CD4-positive, alpha-beta memory T cell (primary cell): Measurements from ENCODE around the gene SLC35F3. TPM values are rescaled to one million over a fixed set of nuclear protein-coding genes. Genes with fewer than 3 reads are reported as not detected.
A peak's percentile ranks its signal among the peaks of the same experiment; 100 is the strongest.
"Not testable (repeated sequence)": the region's sequence is repeated elsewhere in the genome, so short reads cannot be mapped to it uniquely, and the experiment has no call there.

Source experiments
- CTCF ChIA-PET: fragments of 350-600 bp; sonication (Branson Sonifier 250); formaldehyde crosslinking; loops from one replicate; lab custom pipeline; 2021; ENCODE audit warnings: inconsistent platforms; ENCODE audit not compliant: partially characterized antibody; lab: Charles Lee
- POLR2A ChIA-PET: fragments of 350-600 bp; sonication (Branson Sonifier 250); formaldehyde crosslinking; loops from one replicate; lab custom pipeline; 2021; ENCODE audit not compliant: partially characterized antibody; lab: Charles Lee
- DNase-seq, 5 donors: peaks; one replicate each; pipeline versions ENCODE4 v3.0.0 to v3.0.0-alpha.2; 2020 to 2022; ENCODE audit warnings: mixed read lengths in 1 of 5
- H3K27ac ChIP-seq: one replicate; pipeline ENCODE4 v1.7.0; 2013; ENCODE audit warnings: low read depth, low read length
- H3K27me3 ChIP-seq: 2 replicates; pipeline ENCODE4 v1.7.0; 2013; ENCODE audit warnings: mild to moderate bottlenecking, low read length, moderate library complexity; ENCODE audit not compliant: insufficient read depth
- H3K36me3 ChIP-seq: 2 replicates; pipeline ENCODE4 v1.7.0; 2013; ENCODE audit warnings: mild to moderate bottlenecking, low read length, moderate library complexity; ENCODE audit not compliant: insufficient read depth
- H3K4me1 ChIP-seq: 2 replicates; pipeline ENCODE4 v1.7.0; 2013; ENCODE audit warnings: mild to moderate bottlenecking, low read length, moderate library complexity; ENCODE audit not compliant: insufficient read depth
- H3K4me3 ChIP-seq, 2 donors: one replicate each; pipeline ENCODE4 v1.7.0; 2013; ENCODE audit warnings: low read length in 2 of 2, mild to moderate bottlenecking in 1 of 2
- H3K9me3 ChIP-seq, 2 donors: one replicate each; pipeline ENCODE4 v1.7.0; 2013; ENCODE audit warnings: low read length in 2 of 2, control low read depth in 1 of 2; ENCODE audit not compliant: control insufficient read depth in 1 of 2
- H3K27ac Mint-ChIP-seq, 7 donors: one replicate each; pipeline ENCODE4 v1.8.0; 2020 to 2021; ENCODE audit warnings: mixed read lengths in 7 of 7, mild to moderate bottlenecking in 6 of 7, inconsistent platforms in 3 of 7, moderate library complexity in 3 of 7
- H3K27me3 Mint-ChIP-seq, 2 donors: one replicate each; pipeline ENCODE4 v1.8.0; 2020 to 2021; ENCODE audit warnings: mixed read lengths in 2 of 2
- H3K36me3 Mint-ChIP-seq, 2 donors: one replicate each; pipeline ENCODE4 v1.8.0; 2020 to 2021; ENCODE audit warnings: mixed read lengths in 2 of 2, inconsistent platforms in 1 of 2, mild to moderate bottlenecking in 1 of 2
- H3K4me1 Mint-ChIP-seq, 4 donors: one replicate each; pipeline ENCODE4 v1.8.0; 2020 to 2021; ENCODE audit warnings: mixed read lengths in 4 of 4, mild to moderate bottlenecking in 1 of 4
- H3K4me3 Mint-ChIP-seq, 8 donors: one replicate each; pipeline ENCODE4 v1.8.0; 2020 to 2021; ENCODE audit warnings: mixed read lengths in 8 of 8, mild to moderate bottlenecking in 7 of 8, moderate library complexity in 6 of 8, inconsistent platforms in 3 of 8
- H3K9me3 Mint-ChIP-seq, 8 donors: one replicate each; pipeline ENCODE4 v1.8.0; 2020 to 2021; ENCODE audit warnings: mixed read lengths in 8 of 8, mild to moderate bottlenecking in 5 of 8, inconsistent platforms in 3 of 8, moderate library complexity in 1 of 8
- intact Hi-C: fragments of 100-400 bp; cut with micrococcal nuclease; formaldehyde crosslinking; loops from one replicate; pipeline ENCODE4 v1.15.1; 2023
- polyA plus RNA-seq, 2 donors: library from polyadenylated mRNA; unstranded; fragments of 300-500 nt; fragmentation: Illumina TruSeq; gene quantifications; one replicate each; pipeline ENCODE4 v1.2.3, GENCODE V29; 2021
- total RNA-seq, 2 experiments: library from RNA; stranded (reverse); gene quantifications; one replicate each; pipeline ENCODE4 v1.2.3, GENCODE V29; 2021

SLC35F3 gene
- total and polyA plus RNA-seq, 4 experiments from 2014 or later: 0.12 to 0.84 TPM; not detected in 2

GRCh38 chr1:234348964-234349363 lies 444.5 kb downstream of the SLC35F3 start:
- Mint-ChIP-seq H3K4me1 (no peaks in the 10 kb centered on the region), H3K36me3 (no peaks in the 10 kb centered on the region), H3K4me3 (no peak overlapping the region), H3K27ac (no peak overlapping the region), H3K27me3 (peaks cover 5 to 6% of the 10 kb centered on the region in 2 donors), H3K9me3 (peaks cover 0 to 5% (median 0%) of the 10 kb centered on the region in 8 donors)
- Histone ChIP-seq H3K4me3 (no peak overlapping the region), H3K27me3 (no peaks in the 10 kb centered on the region), H3K36me3 (no peaks in the 10 kb centered on the region), H3K4me1 (no peaks in the 10 kb centered on the region), H3K27ac (no peak overlapping the region), H3K9me3 (no peaks in the 10 kb centered on the region)
- intact Hi-C loops: no loop called here
- ChIA-PET POLR2A (no interaction called here), CTCF (interaction anchor here (1.4 kb wide), 1 partner anchor 26 kb away, joined by 3 read pairs; no protein-coding TSS in a partner anchor)
- no peak for DNase-seq

GRCh38 chr1:234355782-234356510 lies 451.5 kb downstream of the SLC35F3 start:
- H3K4me3 Mint-ChIP-seq: peak overlapping the region in 5 of 8 donors; percentile 37 to 90 (median 82)
- H3K36me3 Mint-ChIP-seq: no peaks in the 10 kb centered on the region
- ChIA-PET CTCF (interaction anchor here (1.3 to 1.4 kb wide), 2 partner anchors 18 to 33 kb away, joined by 4 read pairs; no protein-coding TSS in a partner anchor), POLR2A (interaction anchor here (1.1 to 4.2 kb wide), 3 partner anchors 15 to 39 kb away, joined by 3 to 46 read pairs (median 5); partner anchors contain the start of gene COA6)
- intact Hi-C loops: no loop called here
- DNase-seq: no peak
- peaks cover 14% of the 10 kb centered on the region for H3K4me1 ChIP-seq
- peaks cover 0 to 12% (median 2%) of the 10 kb centered on the region in 4 donors for H3K4me1 Mint-ChIP-seq
- H3K27me3 ChIP-seq: no peaks in the 10 kb centered on the region
- no peaks in the 10 kb centered on the region for H3K36me3 ChIP-seq
- peaks cover 0 to 6% of the 10 kb centered on the region in 2 donors for H3K27me3 Mint-ChIP-seq
- H3K9me3 Mint-ChIP-seq: no peaks in the 10 kb centered on the region
- H3K27ac Mint-ChIP-seq: peak overlapping the region in 3 of 7 donors; percentile 73 to 92 (median 83)
- no peak overlapping the region for H3K4me3 ChIP-seq
- H3K27ac ChIP-seq: no peak overlapping the region
- no peaks in the 10 kb centered on the region for H3K9me3 ChIP-seq

GRCh38 chr1:234356615-234357269 lies 452.3 kb downstream of the SLC35F3 start:
- DNase-seq: peak in 4 of 5 donors; percentile 48 to 58 (median 49)
- Mint-ChIP-seq H3K27ac (peak overlapping the region; percentile 57 to 93 (median 85)), H3K27me3 (peaks cover 0 to 10% of the 10 kb centered on the region in 2 donors), H3K4me1 (peaks cover 0 to 12% (median 2%) of the 10 kb centered on the region in 4 donors), H3K4me3 (peak overlapping the region; percentile 56 to 90 (median 86))
- H3K36me3 Mint-ChIP-seq, H3K27me3 ChIP-seq, H3K9me3 ChIP-seq, H3K9me3 Mint-ChIP-seq, intact Hi-C loops, H3K36me3 ChIP-seq: not testable (repeated sequence)
- Histone ChIP-seq H3K4me1 (peaks cover 14% of the 10 kb centered on the region), H3K27ac (peak overlapping the region; percentile 58), H3K4me3 (peak overlapping the region; percentile 24 to 48)
- ChIA-PET POLR2A (interaction anchor here (0.8 to 4.2 kb wide), 6 partner anchors 13 to 51 kb away, joined by 3 to 46 read pairs (median 4); partner anchors contain the start of gene COA6), CTCF (interaction anchor here (0.8 to 1.7 kb wide), 4 partner anchors 10 to 33 kb away, joined by 3 to 5 read pairs (median 4); no protein-coding TSS in a partner anchor)

GRCh38 chr1:234357831-234358230 lies 453.4 kb downstream of the SLC35F3 start:
- Histone ChIP-seq H3K4me1 (peaks cover 14% of the 10 kb centered on the region), H3K36me3 (no peaks in the 10 kb centered on the region), H3K9me3 (no peaks in the 10 kb centered on the region), H3K27ac (no peak overlapping the region), H3K4me3 (no peak overlapping the region), H3K27me3 (no peaks in the 10 kb centered on the region)
- H3K27me3 Mint-ChIP-seq: peaks cover 0 to 8% of the 10 kb centered on the region in 2 donors
- no peaks in the 10 kb centered on the region for H3K9me3 Mint-ChIP-seq
- H3K4me3 Mint-ChIP-seq: peak overlapping the region in 6 of 8 donors; percentile 59 to 90 (median 78)
- CTCF ChIA-PET: interaction anchor here (0.8 to 1.7 kb wide), 2 partner anchors 11 to 31 kb away, joined by 3 to 5 read pairs; no protein-coding TSS in a partner anchor
- intact Hi-C loops: no loop called here
- POLR2A ChIA-PET: interaction anchor here (0.8 to 4.2 kb wide), 4 partner anchors 12 to 50 kb away, joined by 3 to 46 read pairs (median 4); partner anchors contain the start of gene COA6
- DNase-seq: no peak
- H3K36me3 Mint-ChIP-seq: peaks cover 0 to 4% of the 10 kb centered on the region in 2 donors
- peak overlapping the region in 2 of 7 donors; percentile 31 to 56 for H3K27ac Mint-ChIP-seq
- H3K4me1 Mint-ChIP-seq: peaks cover 0 to 12% (median 2%) of the 10 kb centered on the region in 4 donors

GRCh38 chr1:234361102-234361603 lies 456.7 kb downstream of the SLC35F3 start:
- CTCF ChIA-PET: no interaction called here

GRCh38 chr1:234362558-234362957 lies 458.1 kb downstream of the SLC35F3 start:
- no peak for DNase-seq
- CTCF ChIA-PET: no interaction called here
- H3K27ac Mint-ChIP-seq: no peak overlapping the region
- Histone ChIP-seq H3K4me3 (no peak overlapping the region), H3K9me3 (no peaks in the 10 kb centered on the region), H3K4me1 (peaks cover 6% of the 10 kb centered on the region), H3K27me3 (no peaks in the 10 kb centered on the region), H3K36me3 (no peaks in the 10 kb centered on the region), H3K27ac (no peak overlapping the region)
- POLR2A ChIA-PET: no interaction called here
- H3K27me3 Mint-ChIP-seq: peaks cover 0 to 8% of the 10 kb centered on the region in 2 donors
- intact Hi-C loops: no loop called here
- no peaks in the 10 kb centered on the region for H3K9me3 Mint-ChIP-seq
- peaks cover 0 to 11% (median 2%) of the 10 kb centered on the region in 4 donors for H3K4me1 Mint-ChIP-seq
- H3K36me3 Mint-ChIP-seq: peaks cover 0 to 4% of the 10 kb centered on the region in 2 donors
- H3K4me3 Mint-ChIP-seq: no peak overlapping the region

More at GRCh38 chr1:234361102-234361603, 456.7 kb downstream of the SLC35F3 start:
- no peak overlapping the region for H3K27ac ChIP-seq
- peak overlapping the region in 1 of 7 donors; percentile 22 for H3K27ac Mint-ChIP-seq
- peaks cover 0 to 12% (median 2%) of the 10 kb centered on the region in 4 donors for H3K4me1 Mint-ChIP-seq
- peaks cover 0 to 8% of the 10 kb centered on the region in 2 donors for H3K27me3 Mint-ChIP-seq
- no peaks in the 10 kb centered on the region for H3K9me3 Mint-ChIP-seq
- no peaks in the 10 kb centered on the region for H3K27me3 ChIP-seq
- DNase-seq: no peak
- H3K9me3 ChIP-seq: no peaks in the 10 kb centered on the region
- POLR2A ChIA-PET: no interaction called here
- no peaks in the 10 kb centered on the region for H3K36me3 ChIP-seq
- H3K36me3 Mint-ChIP-seq: peaks cover 0 to 4% of the 10 kb centered on the region in 2 donors
- H3K4me3 ChIP-seq: no peak overlapping the region
- H3K4me3 Mint-ChIP-seq: no peak overlapping the region
- intact Hi-C loops: no loop called here
- H3K4me1 ChIP-seq: peaks cover 12% of the 10 kb centered on the region
